RKO (cell line): ENCODE results near the gene DERL2.

Experiments used
- DNase-seq: peaks from one replicate; pipeline ENCODE4 v3.0.0-alpha.2; 2016; ENCODE audit warnings: low spot score

The DERL2 gene

GRCh38 chr17:5501685-5502084 lies 15.7 kb upstream of the DERL2 start:
- no peak for DNase-seq

GRCh38 chr17:5500589-5501391 lies 14.8 kb upstream of the DERL2 start:
- DNase-seq = no peak

GRCh38 chr17:5500247-5500588 lies 14.2 kb upstream of the DERL2 start:
- no peak for DNase-seq

GRCh38 chr17:5499476-5500231 lies 13.7 kb upstream of the DERL2 start:
- DNase-seq = no peak

- no peak for DNase-seq
These were observed 7.0 kb upstream of the DERL2 start for GRCh38 chr17:5492970-5493369.

- no peak for DNase-seq
These were observed 2.8 kb upstream of the DERL2 start for GRCh38 chr17:5488752-5489151.

GRCh38 chr17:5486206-5487124 lies 487 bp upstream of the DERL2 start, which contains the start of gene MIS12:
MIS12 (plus strand) TSS chr17:5486566; CDS start chr17:5488863, 2,297 bp downstream.
- DNase-seq = peak; percentile 99

GRCh38 chr17:5481451-5481850 lies 4.5 kb downstream of the DERL2 start:
- DNase-seq = no peak

GRCh38 chr17:5480962-5481361 lies 5.0 kb downstream of the DERL2 start:
- no peak for DNase-seq

GRCh38 chr17:5478992-5479391 lies 7.0 kb downstream of the DERL2 start:
- no peak for DNase-seq

- DNase-seq = no peak
These were observed 12.1 kb downstream of the DERL2 start for GRCh38 chr17:5473906-5474305.

GRCh38 chr17:5472511-5472910 lies 13.5 kb downstream of the DERL2 start:
- no peak for DNase-seq

- DNase-seq = no peak
These were observed 17.9 kb downstream of the DERL2 start for GRCh38 chr17:5468075-5468473.

- DNase-seq = no peak
These were observed 18.6 kb downstream of the DERL2 start for GRCh38 chr17:5467416-5467815.

GRCh38 chr17:5466295-5466694 lies 19.7 kb downstream of the DERL2 start:
- no peak for DNase-seq

GRCh38 chr17:5464717-5465507 lies 21.1 kb downstream of the DERL2 start:
- no peak for DNase-seq

GRCh38 chr17:5446786-5447185 lies 39.2 kb downstream of the DERL2 start:
- no peak for DNase-seq

GRCh38 chr17:5444209-5444608 lies 41.8 kb downstream of the DERL2 start:
- no peak for DNase-seq

GRCh38 chr17:5443728-5444127 lies 42.2 kb downstream of the DERL2 start:
- no peak for DNase-seq

GRCh38 chr17:5439446-5439764 lies 46.6 kb downstream of the DERL2 start:
- DNase-seq = no peak

- DNase-seq = peak; percentile 93
These were observed 47.1 kb downstream of the DERL2 start, which contains the start of gene C1QBP for GRCh38 chr17:5438716-5439445. C1QBP (minus strand) TSS chr17:5439155; CDS start chr17:5439073, 82 bp downstream.
